Spinal cord (tissue), 10 donors: ENCODE measurements around the gene PAPPA. TPM values are rescaled to one million over a fixed set of nuclear protein-coding genes. Genes with fewer than 3 reads are reported as not detected.

Experiments
- DNase-seq, 6 donors: peaks; one replicate each; pipeline versions ENCODE4 v3.0.0 to v3.0.0-alpha.2; 2013 to 2015; ENCODE audit warnings: low spot score in 6 of 6, low read depth in 4 of 6
- H3K27ac ChIP-seq: one replicate; pipeline ENCODE4 v1.5.1; 2013; ENCODE audit warnings: low read depth, low read length, control low read depth
- H3K27me3 ChIP-seq: one replicate; pipeline ENCODE4 v1.6.1; 2013; ENCODE audit warnings: low read length; ENCODE audit not compliant: control insufficient read depth, insufficient read depth
- H3K36me3 ChIP-seq: one replicate; pipeline ENCODE4 v1.6.1; 2013; ENCODE audit warnings: low read length; ENCODE audit not compliant: control insufficient read depth, insufficient read depth
- H3K4me1 ChIP-seq: one replicate; pipeline ENCODE4 v1.6.1; 2013; ENCODE audit warnings: low read length; ENCODE audit not compliant: control insufficient read depth, insufficient read depth
- H3K4me3 ChIP-seq: one replicate; pipeline ENCODE4 v1.5.1; 2013; ENCODE audit warnings: low read depth, low read length, control low read depth
- H3K9me3 ChIP-seq: one replicate; pipeline ENCODE4 v1.6.1; 2013; ENCODE audit warnings: low read length; ENCODE audit not compliant: control insufficient read depth, insufficient read depth
- WGBS: methylation state at CpG from one replicate; pipeline ENCODE4 v1.1.5; 2013; ENCODE audit warnings: missing lambda C conversion rate; ENCODE audit not compliant: insufficient coverage; 5-methylcytosine and 5-hydroxymethylcytosine counted together
- polyA plus RNA-seq, 2 donors: library from polyadenylated mRNA; unstranded; fragments of 120-200 nt; gene quantifications; one replicate each; pipeline ENCODE4 v1.2.1, GENCODE V29; 2013; ENCODE audit not compliant: insufficient read length in 2 of 2
- total RNA-seq, 2 donors: library from RNA; depleted of rRNA in 1 of 2; stranded (reverse); fragments of 120-200 nt in 1 of 2; fragments of >200 nt in 1 of 2; gene quantifications; one replicate each; pipeline versions ENCODE4 v1.2.3 to v1.2.4, GENCODE V29; 2013 to 2014
- donor health status: healthy.

The PAPPA gene
- total and polyA plus RNA-seq, 4 donors: 2.4 to 6.2 (median 3.6) TPM

- Histone ChIP-seq H3K27ac (no peak overlapping the region), H3K36me3 (no peaks in the 10 kb centered on the region), H3K4me3 (no peak overlapping the region), H3K27me3 (no peaks in the 10 kb centered on the region), H3K9me3 (no peaks in the 10 kb centered on the region), H3K4me1 (no peaks in the 10 kb centered on the region)
- WGBS: 100% methylated on average over 1 of the region's 1 CpG
- no peak for DNase-seq
Measured at GRCh38 chr9:116389541-116390302, 236.1 kb downstream of the PAPPA start.

GRCh38 chr9:116390303-116391228, 237.0 kb downstream of the PAPPA start:
- no peaks in the 10 kb centered on the region for H3K36me3 ChIP-seq
- no peak for DNase-seq
- WGBS: 95% methylated on average over 6 of the region's 7 CpGs
- no peaks in the 10 kb centered on the region for H3K27me3 ChIP-seq
- no peak overlapping the region for H3K27ac ChIP-seq
- H3K4me3 ChIP-seq: no peak overlapping the region
- no peaks in the 10 kb centered on the region for H3K4me1 ChIP-seq
- H3K9me3 ChIP-seq: no peaks in the 10 kb centered on the region

- Histone ChIP-seq H3K27ac (no peak overlapping the region), H3K4me1 (no peaks in the 10 kb centered on the region), H3K36me3 (no peaks in the 10 kb centered on the region), H3K27me3 (no peaks in the 10 kb centered on the region), H3K4me3 (no peak overlapping the region), H3K9me3 (no peaks in the 10 kb centered on the region)
- 78% methylated on average over 4 of the region's 4 CpGs for WGBS
- DNase-seq: no peak
Measured at GRCh38 chr9:116391306-116391900, 237.8 kb downstream of the PAPPA start.

- no peaks in the 10 kb centered on the region for H3K36me3 ChIP-seq
- no peaks in the 10 kb centered on the region for H3K9me3 ChIP-seq
- no CpG with 5 or more reads among the region's 1 CpG for WGBS
- no peak overlapping the region for H3K4me3 ChIP-seq
- no peak for DNase-seq
- H3K27ac ChIP-seq: no peak overlapping the region
- H3K4me1 ChIP-seq: no peaks in the 10 kb centered on the region
- no peaks in the 10 kb centered on the region for H3K27me3 ChIP-seq
Measured at GRCh38 chr9:116393198-116393597, 239.6 kb downstream of the PAPPA start.

GRCh38 chr9:116394070-116394469, 240.5 kb downstream of the PAPPA start:
- 90% methylated on average over 5 of the region's 6 CpGs for WGBS
- Histone ChIP-seq H3K4me1 (no peaks in the 10 kb centered on the region), H3K36me3 (no peaks in the 10 kb centered on the region), H3K27me3 (no peaks in the 10 kb centered on the region), H3K27ac (no peak overlapping the region), H3K4me3 (no peak overlapping the region), H3K9me3 (no peaks in the 10 kb centered on the region)
- no peak for DNase-seq

- Histone ChIP-seq H3K9me3 (no peaks in the 10 kb centered on the region), H3K27me3 (no peaks in the 10 kb centered on the region), H3K36me3 (no peaks in the 10 kb centered on the region), H3K27ac (no peak overlapping the region), H3K4me3 (no peak overlapping the region), H3K4me1 (no peaks in the 10 kb centered on the region)
- DNase-seq: no peak
- 82% methylated on average over 4 of the region's 5 CpGs for WGBS
Measured at GRCh38 chr9:116394894-116395698, 241.5 kb downstream of the PAPPA start.

- no peak overlapping the region for H3K27ac ChIP-seq
- H3K36me3 ChIP-seq: no peaks in the 10 kb centered on the region
- no peaks in the 10 kb centered on the region for H3K27me3 ChIP-seq
- H3K9me3 ChIP-seq: no peaks in the 10 kb centered on the region
- WGBS: 88% methylated on average over 2 of the region's 3 CpGs
- H3K4me3 ChIP-seq: no peak overlapping the region
- H3K4me1 ChIP-seq: no peaks in the 10 kb centered on the region
- DNase-seq: no peak
Measured at GRCh38 chr9:116395699-116396037, 242.1 kb downstream of the PAPPA start.

GRCh38 chr9:116403171-116403570, 249.6 kb downstream of the PAPPA start:
- H3K4me3 ChIP-seq: no peak overlapping the region
- no peak overlapping the region for H3K27ac ChIP-seq
- no peaks in the 10 kb centered on the region for H3K9me3 ChIP-seq
- no peaks in the 10 kb centered on the region for H3K36me3 ChIP-seq
- H3K4me1 ChIP-seq: no peaks in the 10 kb centered on the region
- H3K27me3 ChIP-seq: no peaks in the 10 kb centered on the region
- DNase-seq: no peak

- H3K27ac ChIP-seq: no peak overlapping the region
- H3K36me3 ChIP-seq: no peaks in the 10 kb centered on the region
- 93% methylated on average over 3 of the region's 3 CpGs for WGBS
- no peaks in the 10 kb centered on the region for H3K9me3 ChIP-seq
- no peaks in the 10 kb centered on the region for H3K27me3 ChIP-seq
- H3K4me3 ChIP-seq: no peak overlapping the region
- H3K4me1 ChIP-seq: no peaks in the 10 kb centered on the region
- DNase-seq: no peak
Measured at GRCh38 chr9:116404228-116404627, 250.6 kb downstream of the PAPPA start.
